Mesodermal cell (in vitro differentiated cells): ENCODE measurements around the gene FBRSL1.

Experiments
- H3K27ac ChIP-seq: 2 replicates; pipeline ENCODE4 v1.7.0; 2013; ENCODE audit warnings: mild to moderate bottlenecking, low read depth, low read length, moderate library complexity; ENCODE audit not compliant: severe bottlenecking
- H3K36me3 ChIP-seq: 2 replicates; pipeline ENCODE4 v1.7.1; 2013; ENCODE audit warnings: mild to moderate bottlenecking, low read length, moderate library complexity; ENCODE audit not compliant: control insufficient read depth, insufficient read depth
- H3K4me1 ChIP-seq: one replicate; pipeline ENCODE4 v1.7.1; 2013; ENCODE audit warnings: mild to moderate bottlenecking, low read length; ENCODE audit not compliant: insufficient read depth, control insufficient read depth, poor library complexity, severe bottlenecking
- H3K4me3 ChIP-seq: 2 replicates; pipeline ENCODE4 v1.7.0; 2013; ENCODE audit warnings: low read length, control low read depth, mild to moderate bottlenecking; ENCODE audit not compliant: insufficient read depth, poor library complexity, severe bottlenecking; ENCODE audit errors: extremely low read depth
- H3K9me3 ChIP-seq: 2 replicates; pipeline ENCODE4 v1.7.1; 2013; ENCODE audit warnings: mild to moderate bottlenecking, low read length, moderate library complexity; ENCODE audit not compliant: control insufficient read depth
- WGBS, 2 experiments: methylation state at CpG; one replicate each; pipeline ENCODE4 v1.1.5; 2013; ENCODE audit warnings: missing lambda C conversion rate in 2 of 2; ENCODE audit not compliant: insufficient coverage in 2 of 2; 5-methylcytosine and 5-hydroxymethylcytosine counted together

FBRSL1 gene

GRCh38 chr12:132556801-132557200 lies 66.8 kb downstream of the FBRSL1 start:
- no peak overlapping the region for H3K27ac ChIP-seq
- 92 to 95% methylated on average over 14 to 17 of the region's 17 CpGs for WGBS, 2 experiments
- H3K36me3 ChIP-seq, result no peaks in the 10 kb centered on the region
- H3K9me3 ChIP-seq, result no peaks in the 10 kb centered on the region
- no peak overlapping the region for H3K4me3 ChIP-seq
- no peaks in the 10 kb centered on the region for H3K4me1 ChIP-seq

- Histone ChIP-seq H3K4me1 (no peaks in the 10 kb centered on the region), H3K36me3 (peaks cover 2% of the 10 kb centered on the region), H3K4me3 (no peak overlapping the region), H3K27ac (no peak overlapping the region), H3K9me3 (no peaks in the 10 kb centered on the region)
- WGBS, 2 experiments, result 86 to 96% methylated on average over 9 to 16 of the region's 19 CpGs
Measured at GRCh38 chr12:132557291-132558015, 67.5 kb downstream of the FBRSL1 start.

GRCh38 chr12:132558042-132558856 lies 68.3 kb downstream of the FBRSL1 start:
- H3K36me3 ChIP-seq, result peaks cover 5% of the 10 kb centered on the region
- H3K4me1 ChIP-seq, result no peaks in the 10 kb centered on the region
- 79 to 84% methylated on average over 34 to 35 of the region's 35 CpGs for WGBS, 2 experiments
- no peaks in the 10 kb centered on the region for H3K9me3 ChIP-seq
- no peak overlapping the region for H3K4me3 ChIP-seq
- H3K27ac ChIP-seq, result no peak overlapping the region

- 78 to 79% methylated on average over 39 to 45 of the region's 45 CpGs for WGBS, 2 experiments
- Histone ChIP-seq H3K27ac (no peak overlapping the region), H3K4me3 (peak overlapping the region; percentile 62)
Measured at GRCh38 chr12:132558861-132559623, 69.1 kb downstream of the FBRSL1 start.

GRCh38 chr12:132559652-132560363 lies 69.9 kb downstream of the FBRSL1 start:
- H3K9me3 ChIP-seq, result no peaks in the 10 kb centered on the region
- H3K4me3 ChIP-seq, result peak overlapping the region; percentile 62
- no peak overlapping the region for H3K27ac ChIP-seq
- peaks cover 6% of the 10 kb centered on the region for H3K36me3 ChIP-seq
- H3K4me1 ChIP-seq, result no peaks in the 10 kb centered on the region
- 3% methylated on average over 61 to 74 of the region's 98 CpGs for WGBS, 2 experiments

More at GRCh38 chr12:132558861-132559623, 69.1 kb downstream of the FBRSL1 start:
- no peaks in the 10 kb centered on the region for H3K4me1 ChIP-seq
- no peaks in the 10 kb centered on the region for H3K9me3 ChIP-seq
- peaks cover 5% of the 10 kb centered on the region for H3K36me3 ChIP-seq

- no peaks in the 10 kb centered on the region for H3K9me3 ChIP-seq
- 0 to 1% methylated on average over 7 to 27 of the region's 36 CpGs for WGBS, 2 experiments
- peaks cover 11% of the 10 kb centered on the region for H3K36me3 ChIP-seq
- H3K4me3 ChIP-seq, result peak overlapping the region; percentile 62
- H3K4me1 ChIP-seq, result no peaks in the 10 kb centered on the region
- H3K27ac ChIP-seq, result no peak overlapping the region
Measured at GRCh38 chr12:132560364-132560613, 70.3 kb downstream of the FBRSL1 start.

- Histone ChIP-seq H3K9me3 (no peaks in the 10 kb centered on the region), H3K4me1 (no peaks in the 10 kb centered on the region), H3K4me3 (peak overlapping the region; percentile 62), H3K27ac (no peak overlapping the region), H3K36me3 (peaks cover 16% of the 10 kb centered on the region)
- WGBS, 2 experiments, result 1 to 3% methylated on average over 45 of the region's 49 CpGs
Measured at GRCh38 chr12:132560614-132561426, 70.9 kb downstream of the FBRSL1 start.
